ENCODE results near the gene FAM217B. TPM values are rescaled to one million over a fixed set of nuclear protein-coding genes. Genes with fewer than 3 reads are reported as not detected.
A peak's percentile ranks its signal among the peaks of the same experiment; 100 is the strongest.

FAM217B gene
- total RNA-seq, 1 donor from 2014 or later = 27.6 TPM

DNA sequence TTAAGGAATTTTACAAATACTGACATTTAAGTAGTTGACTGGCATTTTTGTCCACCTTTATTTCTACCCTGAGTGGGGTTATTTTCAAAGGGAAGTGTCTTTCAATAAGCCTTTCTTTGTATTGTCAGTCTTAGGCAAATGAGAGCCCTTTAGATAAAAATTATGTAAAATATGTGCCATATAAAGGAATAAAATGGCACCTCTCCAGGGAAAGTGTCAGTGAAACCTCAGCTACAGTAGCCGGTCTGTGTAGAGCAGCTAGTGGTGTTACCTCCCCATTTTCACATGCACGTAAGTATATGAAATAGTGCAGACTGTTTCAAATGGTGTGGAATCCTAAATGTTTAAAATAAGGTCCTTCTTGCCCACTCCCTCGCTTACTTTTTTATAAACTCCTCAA, 5.0 kb downstream of the FAM217B start:
- Mint-ChIP-seq H3K9me3 (no peaks in the 10 kb centered on the region), H3K4me3 (peak overlapping the region; percentile 75), H3K36me3 (no peaks in the 10 kb centered on the region), H3K27me3 (no peaks in the 10 kb centered on the region), H3K27ac (peak overlapping the region; percentile 84), H3K4me1 (ENCODE audit: unreplicated experiment) (peaks cover 45% of the 10 kb centered on the region)
- TF ChIP-seq, protein P1, sequence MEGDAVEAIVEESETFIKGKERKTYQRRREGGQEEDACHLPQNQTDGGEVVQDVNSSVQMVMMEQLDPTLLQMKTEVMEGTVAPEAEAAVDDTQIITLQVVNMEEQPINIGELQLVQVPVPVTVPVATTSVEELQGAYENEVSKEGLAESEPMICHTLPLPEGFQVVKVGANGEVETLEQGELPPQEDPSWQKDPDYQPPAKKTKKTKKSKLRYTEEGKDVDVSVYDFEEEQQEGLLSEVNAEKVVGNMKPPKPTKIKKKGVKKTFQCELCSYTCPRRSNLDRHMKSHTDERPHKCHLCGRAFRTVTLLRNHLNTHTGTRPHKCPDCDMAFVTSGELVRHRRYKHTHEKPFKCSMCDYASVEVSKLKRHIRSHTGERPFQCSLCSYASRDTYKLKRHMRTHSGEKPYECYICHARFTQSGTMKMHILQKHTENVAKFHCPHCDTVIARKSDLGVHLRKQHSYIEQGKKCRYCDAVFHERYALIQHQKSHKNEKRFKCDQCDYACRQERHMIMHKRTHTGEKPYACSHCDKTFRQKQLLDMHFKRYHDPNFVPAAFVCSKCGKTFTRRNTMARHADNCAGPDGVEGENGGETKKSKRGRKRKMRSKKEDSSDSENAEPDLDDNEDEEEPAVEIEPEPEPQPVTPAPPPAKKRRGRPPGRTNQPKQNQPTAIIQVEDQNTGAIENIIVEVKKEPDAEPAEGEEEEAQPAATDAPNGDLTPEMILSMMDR (conservative IDR thresholded peaks at IDR 0.05) = no peak
- DNase-seq (ENCODE audit: extremely low spot score, unreplicated experiment) = no peak

DNA sequence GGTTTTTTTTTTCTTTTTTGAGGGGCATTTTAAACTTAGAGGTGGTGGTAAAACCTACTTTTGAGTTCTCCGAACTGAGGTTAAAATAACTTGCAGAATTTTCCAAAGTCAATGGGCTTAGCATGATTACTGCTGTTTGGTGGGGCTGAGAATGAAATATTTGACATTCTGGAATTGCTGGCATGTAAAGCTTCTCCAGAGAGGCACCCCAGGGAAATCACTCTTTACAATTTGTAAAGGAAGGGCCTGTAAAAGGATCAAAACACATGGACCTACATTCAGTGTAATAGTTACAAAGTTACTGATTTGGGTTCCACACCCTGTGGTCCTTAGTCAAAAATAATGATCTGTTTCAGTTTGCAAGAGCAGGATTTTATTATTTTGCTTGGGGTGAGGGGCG, 5.5 kb downstream of the FAM217B start:
- no peaks in the 10 kb centered on the region for H3K36me3 Mint-ChIP-seq
- H3K27ac Mint-ChIP-seq = peak overlapping the region; percentile 84
- peak overlapping the region; percentile 75 for H3K4me3 Mint-ChIP-seq
- no peaks in the 10 kb centered on the region for H3K9me3 Mint-ChIP-seq
- H3K4me1 Mint-ChIP-seq (ENCODE audit: unreplicated experiment) = peaks cover 45% of the 10 kb centered on the region
- H3K27me3 Mint-ChIP-seq = no peaks in the 10 kb centered on the region
- TF ChIP-seq, protein P1 (conservative IDR thresholded peaks at IDR 0.05) = no peak
- DNase-seq (ENCODE audit: extremely low spot score, unreplicated experiment) = no peak

DNA sequence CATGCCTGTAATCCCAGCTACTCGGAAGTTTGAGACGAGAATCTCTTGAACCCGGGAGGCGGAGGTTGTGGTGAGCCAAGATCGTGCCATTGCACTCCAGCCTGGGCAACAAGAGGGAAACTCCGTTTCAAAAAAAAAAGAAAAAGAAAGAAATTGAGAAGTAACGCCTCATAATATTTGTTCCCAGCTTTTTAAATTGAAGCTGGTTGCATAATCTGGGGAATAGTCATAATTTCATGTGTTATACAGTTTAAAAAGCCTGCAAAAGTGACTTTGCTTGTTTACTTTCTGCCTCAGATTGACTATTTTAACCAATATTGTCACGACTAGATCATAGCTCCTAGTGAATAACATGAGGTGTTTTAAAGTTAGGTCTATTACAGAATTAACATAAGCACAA, 7.2 kb downstream of the FAM217B start:
- Mint-ChIP-seq H3K9me3 (no peaks in the 10 kb centered on the region), H3K4me1 (ENCODE audit: unreplicated experiment) (peaks cover 31% of the 10 kb centered on the region)
- no peak for DNase-seq (ENCODE audit: extremely low spot score, unreplicated experiment)

DNA sequence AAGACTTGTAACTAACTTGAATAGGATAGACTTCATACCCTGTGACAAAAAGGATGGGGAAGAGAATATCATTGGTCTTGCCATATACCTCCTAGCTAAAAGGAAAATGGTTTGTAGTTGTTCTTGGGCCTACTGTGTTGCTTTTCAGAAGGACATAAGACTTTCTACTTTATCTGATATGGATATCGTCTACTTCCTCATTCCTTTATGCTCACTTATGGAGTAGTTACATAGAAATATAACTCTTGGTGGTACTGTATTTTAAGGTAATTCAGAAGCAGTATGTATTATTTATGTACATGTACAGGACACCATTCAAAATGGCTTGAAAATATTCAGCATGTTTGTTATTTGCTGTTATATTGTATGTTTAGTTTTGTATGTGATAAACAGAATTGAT, 8.0 kb downstream of the FAM217B start:
- DNase-seq (ENCODE audit: extremely low spot score, unreplicated experiment) = no peak
- Mint-ChIP-seq H3K27me3 (no peaks in the 10 kb centered on the region), H3K9me3 (no peaks in the 10 kb centered on the region), H3K4me1 (ENCODE audit: unreplicated experiment) (peaks cover 31% of the 10 kb centered on the region), H3K27ac (peak overlapping the region; percentile 50), H3K4me3 (no peak overlapping the region), H3K36me3 (no peaks in the 10 kb centered on the region)
- TF ChIP-seq, protein P1 (conservative IDR thresholded peaks at IDR 0.05) = no peak

More for the DNA sequence above, 7.2 kb downstream of the FAM217B start:
- Mint-ChIP-seq H3K27ac (no peak overlapping the region), H3K4me3 (no peak overlapping the region), H3K27me3 (no peaks in the 10 kb centered on the region), H3K36me3 (no peaks in the 10 kb centered on the region)
- TF ChIP-seq, protein P1 (conservative IDR thresholded peaks at IDR 0.05) = no peak

DNA sequence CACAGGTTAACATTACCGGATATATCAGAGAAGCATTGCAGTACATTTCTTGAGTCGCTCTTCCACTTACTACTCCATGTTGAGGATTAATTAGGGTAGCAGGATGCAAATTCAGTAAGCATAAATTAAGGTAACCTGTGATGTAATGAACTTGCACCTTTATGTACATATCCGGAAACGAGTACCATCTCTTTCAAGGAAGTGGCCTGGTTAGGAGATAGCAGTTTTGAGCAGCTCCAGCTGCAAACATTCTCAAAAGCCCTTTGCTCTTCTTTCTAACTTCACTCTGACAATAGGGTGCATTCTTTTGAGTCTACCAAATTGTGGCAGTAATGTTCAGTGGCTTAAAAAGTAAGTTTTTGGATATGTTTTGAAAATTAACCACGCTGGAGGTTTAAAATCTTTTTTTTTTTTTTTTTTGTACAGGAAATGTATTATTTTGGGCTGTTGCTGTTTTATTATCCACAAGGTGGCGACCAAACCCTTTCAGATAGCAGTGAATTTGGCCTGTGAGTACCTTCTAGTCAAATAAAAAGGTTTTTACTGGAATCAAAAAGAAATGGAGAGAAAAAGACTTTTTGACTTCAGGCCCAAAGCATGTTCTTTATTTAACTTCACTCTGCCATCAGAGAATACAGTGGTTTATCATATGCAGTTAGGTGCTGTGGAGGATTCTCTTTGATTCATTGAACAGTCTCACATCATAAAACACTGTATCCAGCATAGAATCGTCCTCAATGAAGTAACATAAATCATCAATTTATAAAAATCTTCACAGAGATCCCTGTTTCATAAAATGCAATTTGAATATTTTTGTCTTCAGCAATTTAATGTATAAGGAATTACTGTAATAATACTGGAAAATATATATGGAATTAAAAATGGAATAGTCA, 8.9 kb downstream of the FAM217B start:
- H3K27me3 Mint-ChIP-seq = no peaks in the 10 kb centered on the region
- peak overlapping the region; percentile 18 for H3K4me3 Mint-ChIP-seq
- TF ChIP-seq, protein P1 (conservative IDR thresholded peaks at IDR 0.05) = peak; percentile 83
- no peak for DNase-seq (ENCODE audit: extremely low spot score, unreplicated experiment)
- peaks cover 31% of the 10 kb centered on the region for H3K4me1 Mint-ChIP-seq (ENCODE audit: unreplicated experiment)
- H3K36me3 Mint-ChIP-seq = no peaks in the 10 kb centered on the region
- peak overlapping the region; percentile 50 for H3K27ac Mint-ChIP-seq
- no peaks in the 10 kb centered on the region for H3K9me3 Mint-ChIP-seq

Measured in type B pancreatic cell (in vitro differentiated cells).